ENCODE measurements around the gene FIGNL2. TPM values are rescaled to one million over a fixed set of nuclear protein-coding genes. Genes with fewer than 3 reads are reported as not detected.

The FIGNL2 gene
- polyA plus RNA-seq, 2 of the 4 experiments (the other 2 are of a cell fraction): 0.26 to 0.46 TPM

- DNase-seq (ENCODE audit: low read depth in 1 of 2, low spot score in 1 of 2): no peak
- Histone ChIP-seq H3K27ac (no peak overlapping the region), H3K4me3 (no peak overlapping the region), H3K9me3 (no peaks in the 10 kb centered on the region), H3K4me2 (no peak overlapping the region), H3K4me1 (no peaks in the 10 kb centered on the region)
- ChIA-PET POLR2A (no interaction called here), CTCF (interaction anchor here (1.3 to 2.0 kb wide), 2 partner anchors 12 to 22 kb away, joined by 8 to 9 read pairs; no protein-coding TSS in a partner anchor)
- no peak for TF ChIP-seq RNF2 (IDR thresholded peaks at IDR 0.05; ENCODE audit: borderline replicate concordance, low read depth)
- TF ChIP-seq FOSL2 (IDR thresholded peaks at IDR 0.05): no peak
- TF ChIP-seq FOSL2 (CRISPR knock-in tag; IDR thresholded peaks at IDR 0.05): no peak
- TF ChIP-seq CBX8 (IDR thresholded peaks at IDR 0.05): no peak
- no peak for TF ChIP-seq POLR2A (IDR thresholded peaks at IDR 0.05; ENCODE audit: low read length)
- no peak for TF ChIP-seq HDAC2 (IDR thresholded peaks at IDR 0.05)
- no peak for TF ChIP-seq MAFK (IDR thresholded peaks at IDR 0.05; ENCODE audit: partially characterized antibody)
- TF ChIP-seq USF2 (IDR thresholded peaks at IDR 0.05): no peak
- TF ChIP-seq REST (IDR thresholded peaks at IDR 0.05): no peak
- TF ChIP-seq HMGXB4 (CRISPR knock-in tag; IDR thresholded peaks at IDR 0.05; ENCODE audit: borderline replicate concordance): no peak
- TF ChIP-seq RARB (CRISPR knock-in tag; IDR thresholded peaks at IDR 0.05): no peak
- TF ChIP-seq MYC (IDR thresholded peaks at IDR 0.05; ENCODE audit: borderline replicate concordance, low read length): no peak
- no peak for FAIRE-seq
- no peak for ATAC-seq
- 23% methylated on average over 6 of the region's 6 CpGs for WGBS (ENCODE audit: missing lambda C conversion rate)
Observed at GRCh38 chr12:51841727-51842126, 6.8 kb downstream of the FIGNL2 start.

- TF ChIP-seq RARB (CRISPR knock-in tag; IDR thresholded peaks at IDR 0.05) (no peak), HDAC2 (IDR thresholded peaks at IDR 0.05) (no peak), HOXA7 (CRISPR knock-in tag; IDR thresholded peaks at IDR 0.05) (no peak), ATOH8 (CRISPR knock-in tag; IDR thresholded peaks at IDR 0.05; ENCODE audit: low read depth) (no peak), ZFP36 (IDR thresholded peaks at IDR 0.05; ENCODE audit: borderline replicate concordance, partially characterized antibody) (no peak), EHMT2 (IDR thresholded peaks at IDR 0.05; ENCODE audit: low read depth) (no peak)
- ChIA-PET POLR2A (no interaction called here), CTCF (interaction anchor here (1.0 to 2.7 kb wide), 4 partner anchors 17 to 420 kb away, joined by 3 to 11 read pairs (median 6); no protein-coding TSS in a partner anchor)
- Histone ChIP-seq H3K4me2 (no peak overlapping the region), H3K9me3 (no peaks in the 10 kb centered on the region), H3K4me3 (no peak overlapping the region), H3K4me1 (no peaks in the 10 kb centered on the region), H3K27ac (no peak overlapping the region)
- FAIRE-seq (no peak), ATAC-seq (no peak), DNase-seq (ENCODE audit: low read depth in 1 of 2, low spot score in 1 of 2) (no peak)
- 57% methylated on average over 4 of the region's 6 CpGs for WGBS (ENCODE audit: missing lambda C conversion rate)
Observed at GRCh38 chr12:51840966-51841365, 7.6 kb downstream of the FIGNL2 start.

All from A549 (cell line).